Measurements from ENCODE around the gene HPGD.

DNA sequence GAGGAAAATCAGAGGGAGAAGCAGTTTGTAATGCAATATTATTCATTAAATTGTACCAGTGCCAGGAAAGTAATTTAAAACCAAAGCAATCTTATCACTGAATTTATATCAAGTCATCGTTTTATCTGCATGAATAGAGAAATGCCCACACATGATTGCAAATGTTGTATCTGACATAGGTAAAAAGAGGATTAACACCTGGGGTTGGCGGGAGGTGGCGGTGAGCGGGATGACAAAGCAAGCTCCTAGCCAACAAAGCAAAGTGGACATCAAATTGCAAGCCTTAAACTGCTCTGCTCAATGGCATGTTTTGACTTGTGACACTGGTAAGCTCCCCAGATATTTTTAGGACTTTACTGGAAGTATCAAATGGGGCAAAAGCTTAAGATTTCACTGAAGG, 16.4 kb downstream of the HPGD start:
- TF ChIP-seq, protein P1, sequence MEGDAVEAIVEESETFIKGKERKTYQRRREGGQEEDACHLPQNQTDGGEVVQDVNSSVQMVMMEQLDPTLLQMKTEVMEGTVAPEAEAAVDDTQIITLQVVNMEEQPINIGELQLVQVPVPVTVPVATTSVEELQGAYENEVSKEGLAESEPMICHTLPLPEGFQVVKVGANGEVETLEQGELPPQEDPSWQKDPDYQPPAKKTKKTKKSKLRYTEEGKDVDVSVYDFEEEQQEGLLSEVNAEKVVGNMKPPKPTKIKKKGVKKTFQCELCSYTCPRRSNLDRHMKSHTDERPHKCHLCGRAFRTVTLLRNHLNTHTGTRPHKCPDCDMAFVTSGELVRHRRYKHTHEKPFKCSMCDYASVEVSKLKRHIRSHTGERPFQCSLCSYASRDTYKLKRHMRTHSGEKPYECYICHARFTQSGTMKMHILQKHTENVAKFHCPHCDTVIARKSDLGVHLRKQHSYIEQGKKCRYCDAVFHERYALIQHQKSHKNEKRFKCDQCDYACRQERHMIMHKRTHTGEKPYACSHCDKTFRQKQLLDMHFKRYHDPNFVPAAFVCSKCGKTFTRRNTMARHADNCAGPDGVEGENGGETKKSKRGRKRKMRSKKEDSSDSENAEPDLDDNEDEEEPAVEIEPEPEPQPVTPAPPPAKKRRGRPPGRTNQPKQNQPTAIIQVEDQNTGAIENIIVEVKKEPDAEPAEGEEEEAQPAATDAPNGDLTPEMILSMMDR (IDR thresholded peaks at IDR 0.05), result no peak
- TF ChIP-seq POLR2AphosphoS5 (IDR thresholded peaks at IDR 0.05; ENCODE audit: low read depth, low read length) (no peak), SIN3A (IDR thresholded peaks at IDR 0.05; ENCODE audit: borderline replicate concordance, insufficient read depth, low read depth, low read length) (no peak)
- TF ChIP-seq, protein P2, sequence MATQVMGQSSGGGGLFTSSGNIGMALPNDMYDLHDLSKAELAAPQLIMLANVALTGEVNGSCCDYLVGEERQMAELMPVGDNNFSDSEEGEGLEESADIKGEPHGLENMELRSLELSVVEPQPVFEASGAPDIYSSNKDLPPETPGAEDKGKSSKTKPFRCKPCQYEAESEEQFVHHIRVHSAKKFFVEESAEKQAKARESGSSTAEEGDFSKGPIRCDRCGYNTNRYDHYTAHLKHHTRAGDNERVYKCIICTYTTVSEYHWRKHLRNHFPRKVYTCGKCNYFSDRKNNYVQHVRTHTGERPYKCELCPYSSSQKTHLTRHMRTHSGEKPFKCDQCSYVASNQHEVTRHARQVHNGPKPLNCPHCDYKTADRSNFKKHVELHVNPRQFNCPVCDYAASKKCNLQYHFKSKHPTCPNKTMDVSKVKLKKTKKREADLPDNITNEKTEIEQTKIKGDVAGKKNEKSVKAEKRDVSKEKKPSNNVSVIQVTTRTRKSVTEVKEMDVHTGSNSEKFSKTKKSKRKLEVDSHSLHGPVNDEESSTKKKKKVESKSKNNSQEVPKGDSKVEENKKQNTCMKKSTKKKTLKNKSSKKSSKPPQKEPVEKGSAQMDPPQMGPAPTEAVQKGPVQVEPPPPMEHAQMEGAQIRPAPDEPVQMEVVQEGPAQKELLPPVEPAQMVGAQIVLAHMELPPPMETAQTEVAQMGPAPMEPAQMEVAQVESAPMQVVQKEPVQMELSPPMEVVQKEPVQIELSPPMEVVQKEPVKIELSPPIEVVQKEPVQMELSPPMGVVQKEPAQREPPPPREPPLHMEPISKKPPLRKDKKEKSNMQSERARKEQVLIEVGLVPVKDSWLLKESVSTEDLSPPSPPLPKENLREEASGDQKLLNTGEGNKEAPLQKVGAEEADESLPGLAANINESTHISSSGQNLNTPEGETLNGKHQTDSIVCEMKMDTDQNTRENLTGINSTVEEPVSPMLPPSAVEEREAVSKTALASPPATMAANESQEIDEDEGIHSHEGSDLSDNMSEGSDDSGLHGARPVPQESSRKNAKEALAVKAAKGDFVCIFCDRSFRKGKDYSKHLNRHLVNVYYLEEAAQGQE (IDR thresholded peaks at IDR 0.05; ENCODE audit: insufficient read depth in 1 of 2, low read depth in 2 of 2, low read length in 1 of 2), result no peak

All from Panc1 (cell line).